HUES48 (cell line): ENCODE results near the gene UGGT1.

Source experiments
- H3K27ac ChIP-seq: one replicate; pipeline ENCODE4 v1.7.0; 2013; ENCODE audit warnings: low read depth, low read length, inconsistent platforms
- H3K27me3 ChIP-seq: 2 replicates; pipeline ENCODE4 v1.6.1; 2013; ENCODE audit warnings: mild to moderate bottlenecking, low read length; ENCODE audit not compliant: control insufficient read depth, insufficient read depth
- H3K36me3 ChIP-seq: 2 replicates; pipeline ENCODE4 v1.6.1; 2013; ENCODE audit warnings: low read length; ENCODE audit not compliant: control insufficient read depth, insufficient read depth
- H3K4me1 ChIP-seq: 2 replicates; pipeline ENCODE4 v1.6.1; 2013; ENCODE audit warnings: mild to moderate bottlenecking, low read length; ENCODE audit not compliant: control insufficient read depth, insufficient read depth
- H3K4me3 ChIP-seq: 2 replicates; pipeline ENCODE4 v1.5.1; 2013; ENCODE audit warnings: mild to moderate bottlenecking, low read depth, low read length
- H3K9ac ChIP-seq: 2 replicates; pipeline ENCODE4 v1.6.1; 2013; ENCODE audit warnings: mild to moderate bottlenecking, low read depth, low read length, moderate library complexity
- H3K9me3 ChIP-seq: 2 replicates; pipeline ENCODE4 v1.6.1; 2013; ENCODE audit warnings: low read length; ENCODE audit not compliant: control insufficient read depth, insufficient read depth

Gene UGGT1

GRCh38 chr2:128109243-128109642 lies 18.2 kb downstream of the UGGT1 start:
- Histone ChIP-seq H3K4me3 (no peak overlapping the region), H3K4me1 (no peaks in the 10 kb centered on the region), H3K9me3 (no peaks in the 10 kb centered on the region), H3K36me3 (peaks cover 58% of the 10 kb centered on the region), H3K9ac (no peak overlapping the region), H3K27me3 (no peaks in the 10 kb centered on the region), H3K27ac (no peak overlapping the region)

GRCh38 chr2:128115921-128116623 lies 25.1 kb downstream of the UGGT1 start:
- Histone ChIP-seq H3K36me3 (peaks cover 76% of the 10 kb centered on the region), H3K27me3 (no peaks in the 10 kb centered on the region), H3K4me3 (no peak overlapping the region), H3K27ac (no peak overlapping the region), H3K9ac (no peak overlapping the region), H3K9me3 (no peaks in the 10 kb centered on the region), H3K4me1 (no peaks in the 10 kb centered on the region)

GRCh38 chr2:128134573-128134972 lies 43.6 kb downstream of the UGGT1 start:
- H3K4me3 ChIP-seq: no peak overlapping the region
- H3K9ac ChIP-seq: no peak overlapping the region
- no peaks in the 10 kb centered on the region for H3K9me3 ChIP-seq
- H3K27ac ChIP-seq: no peak overlapping the region
- H3K36me3 ChIP-seq: peaks cover 87% of the 10 kb centered on the region
- no peaks in the 10 kb centered on the region for H3K27me3 ChIP-seq
- no peaks in the 10 kb centered on the region for H3K4me1 ChIP-seq

DNA sequence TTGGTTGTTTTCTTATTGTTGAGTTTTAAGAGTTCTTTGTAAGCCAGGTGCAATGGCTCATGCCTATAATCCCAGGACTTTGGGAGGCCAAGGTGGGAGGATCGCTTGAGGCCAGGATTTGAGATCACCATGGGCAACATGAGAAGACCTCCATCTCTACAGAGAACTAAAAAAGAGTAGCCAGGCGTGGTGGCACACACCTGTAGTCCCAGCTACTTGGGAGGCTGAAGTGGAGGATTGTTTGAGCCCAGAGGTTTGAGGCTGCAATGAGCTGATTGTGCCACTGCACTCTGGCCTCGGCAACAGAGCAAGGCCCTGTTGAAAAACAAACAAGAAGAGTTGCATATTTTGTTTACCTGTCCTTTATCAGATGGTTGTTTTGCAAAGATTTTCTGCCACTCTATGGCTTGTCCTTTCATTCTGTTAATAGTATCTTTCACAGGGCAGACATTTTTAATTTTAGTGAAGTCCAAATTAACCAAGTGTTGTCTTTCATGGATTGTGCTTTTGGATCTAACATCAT lies 46.2 kb downstream of the UGGT1 start:
- Histone ChIP-seq H3K4me1 (no peaks in the 10 kb centered on the region), H3K27me3 (no peaks in the 10 kb centered on the region), H3K36me3 (peaks cover 84% of the 10 kb centered on the region), H3K4me3 (no peak overlapping the region), H3K9me3 (no peaks in the 10 kb centered on the region), H3K27ac (no peak overlapping the region), H3K9ac (no peak overlapping the region)

GRCh38 chr2:128139624-128140023 lies 48.6 kb downstream of the UGGT1 start:
- Histone ChIP-seq H3K36me3 (peaks cover 79% of the 10 kb centered on the region), H3K4me3 (no peak overlapping the region), H3K27me3 (no peaks in the 10 kb centered on the region), H3K4me1 (no peaks in the 10 kb centered on the region), H3K9ac (no peak overlapping the region), H3K27ac (no peak overlapping the region), H3K9me3 (no peaks in the 10 kb centered on the region)

GRCh38 chr2:128145651-128146050 lies 54.7 kb downstream of the UGGT1 start:
- Histone ChIP-seq H3K36me3 (peaks cover 74% of the 10 kb centered on the region), H3K9ac (no peak overlapping the region), H3K4me1 (no peaks in the 10 kb centered on the region), H3K27me3 (no peaks in the 10 kb centered on the region), H3K4me3 (no peak overlapping the region), H3K27ac (no peak overlapping the region), H3K9me3 (no peaks in the 10 kb centered on the region)

DNA sequence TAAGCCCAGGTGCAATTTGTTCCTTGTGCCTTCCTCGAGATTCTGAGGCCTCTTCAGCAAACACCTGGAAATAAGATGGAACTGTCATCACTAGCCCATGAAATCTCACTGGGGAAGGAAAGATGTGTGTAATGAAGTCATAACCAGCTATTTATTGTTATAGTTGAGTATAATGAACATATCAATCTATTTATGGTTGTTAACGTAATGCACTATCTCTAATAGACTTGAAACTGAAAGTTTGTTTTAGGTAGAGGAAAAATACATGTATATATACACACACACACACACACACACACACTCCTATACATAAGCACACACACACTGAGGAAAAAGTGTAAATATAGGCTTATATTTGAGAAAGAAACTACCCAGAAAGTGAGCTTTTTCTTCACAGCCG lies 62.8 kb downstream of the UGGT1 start:
- H3K9me3 ChIP-seq: no peaks in the 10 kb centered on the region
- H3K36me3 ChIP-seq: peaks cover 79% of the 10 kb centered on the region
- no peaks in the 10 kb centered on the region for H3K27me3 ChIP-seq
- no peak overlapping the region for H3K27ac ChIP-seq
- H3K4me1 ChIP-seq: no peaks in the 10 kb centered on the region
- H3K4me3 ChIP-seq: no peak overlapping the region
- H3K9ac ChIP-seq: no peak overlapping the region

GRCh38 chr2:128154225-128154624 lies 63.2 kb downstream of the UGGT1 start:
- Histone ChIP-seq H3K4me1 (no peaks in the 10 kb centered on the region), H3K27ac (no peak overlapping the region), H3K27me3 (no peaks in the 10 kb centered on the region), H3K36me3 (peaks cover 76% of the 10 kb centered on the region), H3K9ac (no peak overlapping the region), H3K4me3 (no peak overlapping the region), H3K9me3 (no peaks in the 10 kb centered on the region)

DNA sequence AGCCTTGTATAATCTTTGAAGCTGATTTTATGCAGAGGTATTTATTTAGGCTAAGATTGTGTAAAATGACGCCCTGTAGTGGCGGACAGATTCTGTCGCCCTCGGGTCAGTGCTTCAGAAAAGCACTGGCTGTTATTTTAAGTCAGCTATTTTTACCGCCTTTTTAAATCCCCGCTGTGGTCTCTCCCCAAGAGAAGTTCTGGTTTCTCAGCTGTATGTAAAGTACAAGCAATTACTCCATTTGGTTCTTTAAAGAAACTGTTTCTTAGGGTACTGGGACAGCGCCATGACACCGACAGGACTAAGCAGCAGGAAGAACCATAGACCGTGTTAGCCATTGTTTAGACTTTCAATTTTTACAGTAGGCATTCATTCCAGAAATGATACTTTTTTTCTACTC lies 65.0 kb downstream of the UGGT1 start:
- peaks cover 82% of the 10 kb centered on the region for H3K36me3 ChIP-seq
- H3K27ac ChIP-seq: no peak overlapping the region

GRCh38 chr2:128156812-128157211 lies 65.8 kb downstream of the UGGT1 start:
- Histone ChIP-seq H3K4me3 (no peak overlapping the region), H3K36me3 (peaks cover 89% of the 10 kb centered on the region), H3K27me3 (no peaks in the 10 kb centered on the region), H3K9me3 (no peaks in the 10 kb centered on the region), H3K4me1 (no peaks in the 10 kb centered on the region), H3K9ac (no peak overlapping the region), H3K27ac (no peak overlapping the region)

More for the DNA sequence above, 65.0 kb downstream of the UGGT1 start:
- Histone ChIP-seq H3K9ac (no peak overlapping the region), H3K27me3 (no peaks in the 10 kb centered on the region), H3K4me3 (no peak overlapping the region), H3K9me3 (no peaks in the 10 kb centered on the region), H3K4me1 (no peaks in the 10 kb centered on the region)

- H3K9me3 ChIP-seq: no peaks in the 10 kb centered on the region
- no peak overlapping the region for H3K27ac ChIP-seq
- peaks cover 88% of the 10 kb centered on the region for H3K36me3 ChIP-seq
- H3K9ac ChIP-seq: no peak overlapping the region
- H3K4me3 ChIP-seq: no peak overlapping the region
- no peaks in the 10 kb centered on the region for H3K27me3 ChIP-seq
- no peaks in the 10 kb centered on the region for H3K4me1 ChIP-seq
Observed at GRCh38 chr2:128157644-128158043, 66.6 kb downstream of the UGGT1 start.
